IPS-NIHi11 (cell line): Measurements from ENCODE around the gene REC114.
"Not testable (repeated sequence)": the region's sequence is repeated elsewhere in the genome, so short reads cannot be mapped to it uniquely, and the experiment has no call there.

Source experiments
- DNase-seq: peaks from one replicate; pipeline ENCODE4 v3.0.0; 2012; ENCODE audit warnings: mixed read lengths, low spot score

The REC114 gene

GRCh38 chr15:73538123-73538522 is 95.2 kb downstream of the REC114 start:
- DNase-seq: no peak

DNA sequence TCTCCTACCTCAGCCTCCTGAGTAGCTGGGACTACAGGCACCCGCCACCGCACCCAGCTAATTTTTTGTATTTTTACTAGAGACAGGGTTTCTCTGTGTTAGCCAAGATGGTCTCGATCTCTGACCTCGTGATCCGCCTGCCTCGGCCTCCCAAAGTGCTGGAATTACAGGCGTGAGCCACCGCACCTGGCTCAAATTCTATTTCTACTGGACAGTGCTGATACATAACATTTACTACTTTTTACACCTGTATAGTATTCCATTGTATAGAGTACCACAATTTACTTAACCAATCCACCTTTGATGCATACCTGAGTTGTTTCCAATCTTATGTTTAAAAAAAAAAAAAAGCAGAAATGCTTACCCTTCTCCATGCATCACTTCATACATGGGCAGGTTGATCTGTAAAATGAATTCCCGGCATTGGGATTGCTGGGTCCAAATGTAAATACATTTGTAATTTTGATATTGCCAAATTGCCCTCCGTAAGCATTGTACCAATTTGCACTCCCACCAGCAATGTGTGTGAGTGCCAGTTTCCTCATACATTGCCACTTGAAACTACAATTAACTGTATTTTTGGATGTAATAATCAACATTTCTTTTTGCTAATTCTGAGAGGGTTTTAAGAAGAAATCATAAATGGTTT is 95.7 kb downstream of the REC114 start:
- no peak for DNase-seq

DNA sequence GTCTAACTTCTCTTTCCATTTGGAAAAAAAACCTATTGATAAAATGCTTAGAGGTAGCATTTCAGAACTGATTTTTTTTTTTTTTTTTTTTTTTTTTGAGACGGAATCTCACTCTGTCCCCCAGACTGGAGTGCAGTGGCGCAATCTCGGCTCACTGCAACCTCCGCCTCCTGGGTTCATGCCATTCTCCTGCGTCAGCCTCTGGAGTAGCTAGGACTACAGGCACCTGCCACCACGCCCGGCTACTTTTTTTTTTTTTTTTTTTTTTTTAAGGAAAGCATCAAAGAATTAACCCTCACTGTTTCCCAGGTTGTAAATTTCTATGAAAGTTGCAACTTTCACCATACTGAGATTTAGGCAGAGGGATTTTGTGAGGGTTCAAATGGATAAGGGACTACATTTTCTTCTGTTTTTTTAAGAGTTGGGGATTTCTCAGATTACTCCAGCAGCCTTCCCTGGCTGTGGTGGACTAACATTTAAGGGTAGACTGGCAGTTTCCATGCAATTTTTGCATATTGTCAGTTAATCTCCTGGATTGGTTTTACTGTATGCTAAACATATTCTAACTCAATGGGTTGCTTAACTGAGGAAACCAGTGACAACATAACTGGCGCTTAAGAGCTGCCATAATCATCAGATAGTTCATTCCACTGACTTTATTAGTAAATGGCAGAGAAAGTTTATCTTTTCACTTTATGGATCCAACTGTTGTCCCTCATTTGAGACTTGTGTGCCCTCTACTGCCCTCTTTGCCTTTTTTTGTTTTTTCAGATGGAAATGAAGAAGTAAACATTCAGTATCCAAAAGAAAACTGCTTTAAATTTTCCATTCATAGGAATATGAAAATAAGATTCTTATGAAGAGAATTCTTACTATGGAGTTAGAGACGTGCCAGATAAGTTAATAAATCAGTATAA is 96.5 kb downstream of the REC114 start:
- DNase-seq: no peak

DNA sequence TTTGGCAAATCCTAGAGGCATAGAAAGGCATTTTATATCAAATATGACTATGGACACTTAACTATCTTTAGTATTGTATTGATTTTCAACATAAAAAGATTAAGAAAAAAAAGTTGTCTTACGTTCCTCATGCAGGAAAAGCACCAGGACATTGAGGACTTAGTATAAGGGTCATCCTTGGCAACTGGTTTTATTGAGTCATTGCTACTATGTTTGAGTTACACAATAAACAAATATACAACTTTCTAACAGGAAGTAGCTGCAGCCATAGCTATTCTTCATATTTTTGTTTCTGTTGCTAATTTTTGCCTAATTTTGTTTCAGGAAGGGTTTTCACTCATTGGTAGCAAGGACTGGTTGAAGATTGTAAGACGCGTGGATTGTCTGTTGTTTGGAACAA is 97.2 kb downstream of the REC114 start:
- no peak for DNase-seq

GRCh38 chr15:73541479-73541878 is 98.5 kb downstream of the REC114 start:
- DNase-seq: no peak

DNA sequence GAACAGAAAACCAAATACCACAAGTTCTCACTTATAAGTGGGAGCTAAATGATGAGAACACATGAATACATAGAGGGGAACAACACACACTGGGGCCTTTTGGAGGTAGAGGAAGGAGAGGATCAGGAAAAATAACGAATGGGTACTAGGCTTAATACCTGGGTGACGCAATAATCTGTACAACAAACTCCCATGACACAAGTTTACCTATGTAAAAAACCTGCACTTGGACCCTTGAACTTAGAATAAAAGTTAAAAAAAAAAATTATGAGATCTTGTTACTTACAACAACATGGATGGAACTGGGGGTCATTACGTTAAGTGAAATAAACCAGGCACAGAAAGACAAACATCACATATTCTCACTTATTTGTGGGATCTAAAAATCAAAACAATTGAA is 106.0 kb downstream of the REC114 start:
- DNase-seq: not testable (repeated sequence)

GRCh38 chr15:73550190-73550589 is 107.2 kb downstream of the REC114 start:
- no peak for DNase-seq

DNA sequence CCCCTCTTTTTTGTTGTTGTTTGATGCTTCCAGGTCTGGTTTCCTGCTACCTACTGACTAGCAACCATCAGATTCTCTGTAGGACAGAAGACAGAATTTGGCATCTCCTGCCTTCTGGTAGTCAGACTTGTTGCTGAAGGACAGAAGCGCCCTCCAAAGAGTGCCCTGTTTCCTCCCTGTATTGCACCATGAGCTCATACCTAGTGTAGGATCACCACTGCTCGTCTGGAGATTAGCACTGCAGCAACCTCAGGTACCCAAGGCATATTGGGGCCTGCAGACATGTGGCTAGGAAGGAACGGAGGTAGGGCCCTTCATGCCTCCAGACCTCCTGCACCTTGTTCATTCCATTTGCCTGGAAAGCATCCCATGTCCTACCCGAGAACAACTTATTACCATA is 112.1 kb downstream of the REC114 start:
- DNase-seq: no peak

DNA sequence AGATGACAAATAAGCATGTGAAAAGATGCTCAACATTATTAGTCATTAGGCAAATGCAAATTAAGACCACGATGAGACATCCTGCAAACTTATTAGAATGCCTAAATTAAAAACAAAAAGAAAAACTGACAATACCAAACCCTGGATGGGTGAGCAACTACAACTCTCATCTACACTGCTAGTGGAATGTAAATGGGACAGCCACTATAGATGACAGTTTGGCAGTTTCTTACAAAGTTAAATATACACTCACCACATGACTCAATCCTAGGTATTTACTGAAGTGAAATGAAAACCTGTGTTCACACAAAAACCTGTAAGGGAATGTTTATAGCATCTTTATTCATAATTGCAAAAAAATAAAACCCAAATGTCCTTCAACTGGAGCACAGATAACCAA is 115.6 kb downstream of the REC114 start:
- DNase-seq: no peak

GRCh38 chr15:73560501-73561117 is 117.6 kb downstream of the REC114 start:
- no peak for DNase-seq

DNA sequence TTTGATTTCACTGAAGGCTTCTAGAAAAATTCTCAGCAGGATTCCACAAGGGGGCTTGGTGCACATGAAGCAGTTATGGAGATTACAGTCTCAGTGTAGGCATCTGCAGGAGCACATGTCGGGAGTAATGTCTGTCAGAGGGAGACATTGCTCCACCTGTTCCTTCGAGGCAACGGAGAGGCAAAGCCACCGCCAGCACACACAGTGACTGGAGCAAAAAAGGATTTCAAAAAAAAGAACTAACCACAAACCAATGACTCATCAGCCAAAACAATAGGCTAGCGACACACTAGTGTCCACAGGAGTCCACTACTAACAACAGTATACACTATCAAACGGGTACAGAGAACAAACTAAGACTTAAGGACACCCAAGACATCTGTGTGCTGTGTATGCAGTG is 121.3 kb downstream of the REC114 start:
- no peak for DNase-seq

GRCh38 chr15:73567020-73567419 is 124.1 kb downstream of the REC114 start:
- no peak for DNase-seq

- DNase-seq: no peak
These were observed 125.8 kb downstream of the REC114 start for GRCh38 chr15:73568564-73569280.

GRCh38 chr15:73569361-73569760 is 126.4 kb downstream of the REC114 start:
- no peak for DNase-seq

- DNase-seq: no peak
These were observed 127.5 kb downstream of the REC114 start for GRCh38 chr15:73570355-73571032.

- no peak for DNase-seq
These were observed 128.4 kb downstream of the REC114 start for GRCh38 chr15:73571346-73571745.

DNA sequence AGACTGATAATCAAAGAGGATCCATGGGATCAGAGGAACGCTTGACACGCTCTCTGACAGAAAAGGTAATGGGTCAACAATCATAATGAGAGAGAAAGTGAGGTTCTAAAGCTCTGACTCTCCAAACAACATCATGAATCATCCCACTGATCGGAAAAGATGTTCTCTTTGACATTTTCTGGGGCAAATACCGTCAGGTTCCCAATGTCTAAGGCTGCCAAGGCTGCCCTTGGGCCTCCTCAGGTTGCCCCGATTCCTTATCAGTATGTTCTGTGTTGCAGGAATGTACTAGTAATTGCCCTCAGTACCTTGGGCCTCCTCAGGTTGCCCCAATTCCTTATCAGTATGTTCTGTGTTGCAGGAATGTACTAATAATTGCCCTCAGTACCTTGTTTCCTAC is 129.3 kb downstream of the REC114 start:
- no peak for DNase-seq

DNA sequence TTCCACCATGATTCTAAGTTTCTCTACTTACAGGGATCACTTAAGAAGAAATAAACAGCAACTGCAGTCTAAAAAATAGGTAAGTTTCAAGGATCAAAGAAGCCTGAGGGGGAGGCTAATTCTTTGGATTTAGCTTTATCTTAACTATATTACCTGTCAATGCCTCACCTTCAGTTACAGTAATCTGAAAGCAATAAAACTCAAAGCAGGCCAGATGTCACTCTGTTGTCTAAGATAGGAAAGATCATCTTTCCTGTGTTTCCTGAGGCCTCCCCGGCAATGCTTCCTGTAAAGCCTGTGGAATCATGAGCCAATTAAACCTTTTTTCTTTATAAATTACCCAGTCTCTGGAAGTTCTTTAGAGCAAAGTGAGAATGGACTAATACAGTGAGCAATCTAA is 130.1 kb downstream of the REC114 start:
- no peak for DNase-seq

DNA sequence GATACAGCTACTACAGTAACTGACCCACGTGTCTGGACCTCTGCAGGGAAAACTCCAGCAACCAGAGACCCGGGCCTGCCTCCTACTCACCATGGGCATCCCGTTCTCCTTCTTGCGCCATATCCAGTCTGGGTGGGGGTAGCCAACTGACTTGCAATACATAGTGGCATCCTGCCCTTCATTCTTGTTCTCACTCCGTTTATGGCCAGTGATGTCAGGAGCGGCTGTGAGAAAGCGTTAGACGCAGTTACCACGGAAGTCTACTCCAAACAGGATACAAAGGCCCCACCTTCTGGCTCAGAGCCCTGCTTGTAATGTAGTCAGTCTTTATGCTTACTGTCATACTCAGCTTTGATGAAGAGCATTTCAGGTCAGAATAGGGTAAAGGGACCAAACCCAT is 130.6 kb downstream of the REC114 start:
- DNase-seq: no peak

DNA sequence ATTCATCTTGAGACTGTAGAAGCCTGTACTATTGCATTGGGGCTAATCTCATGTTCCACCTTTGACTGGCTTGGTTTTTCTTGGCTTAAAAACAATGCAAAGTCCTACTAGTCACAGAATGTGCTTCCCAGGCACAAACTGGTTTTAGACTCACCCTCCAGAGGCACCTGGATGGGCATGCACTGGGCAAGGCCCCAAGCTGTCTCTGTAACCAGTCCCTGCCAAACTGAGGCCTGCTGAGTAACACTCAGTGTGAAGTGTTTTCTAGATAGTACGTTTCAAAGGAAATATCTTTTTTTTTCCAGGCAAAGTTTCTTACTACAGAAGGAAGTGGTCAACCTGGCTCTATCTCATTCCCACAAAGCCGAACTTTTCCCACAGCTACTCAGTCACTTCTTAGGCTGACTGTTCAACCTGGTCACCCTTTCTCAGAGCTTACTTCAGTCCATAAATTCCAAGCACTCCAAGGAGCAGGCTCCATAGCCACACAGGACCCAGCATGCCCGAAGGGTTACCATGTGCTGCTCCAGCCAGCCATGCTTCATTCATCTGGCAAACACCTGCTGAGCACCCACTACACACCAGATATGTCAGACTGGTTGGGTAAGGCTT is 132.8 kb downstream of the REC114 start:
- no peak for DNase-seq

- DNase-seq: not testable (repeated sequence)
These were observed 134.6 kb downstream of the REC114 start for GRCh38 chr15:73577593-73577992.
